HepG2 (cell line): ENCODE results near the gene MTX2. TPM values are rescaled to one million over a fixed set of nuclear protein-coding genes. Genes with fewer than 3 reads are reported as not detected.

Experiments used
- ARNT ChIP-seq: fragments of 450-650 bp; IDR thresholded peaks from 2 replicates; pipeline ENCODE4 v1.6.1; 2017
- GTF3A ChIP-seq: sonication (generic); formaldehyde crosslinking; conservative IDR thresholded peaks from 2 replicates; pipeline ENCODE4 v1.4.0; 2020; ENCODE audit warnings: mild to moderate bottlenecking, missing genetic modification reagents
- JUND ChIP-seq: sonication (generic); formaldehyde crosslinking; IDR thresholded peaks from 2 replicates; pipeline ENCODE4 v1.8.0; 2022; ENCODE audit warnings: mild to moderate bottlenecking, missing genetic modification reagents
- NCOA2 ChIP-seq: sonication (generic); formaldehyde crosslinking; IDR thresholded peaks from 2 replicates; pipeline ENCODE4 v1.8.0; 2022; ENCODE audit warnings: inconsistent platforms
- PLRG1 ChIP-seq: fragments of 450-650 bp; conservative IDR thresholded peaks from 2 replicates; pipeline ENCODE4 v1.6.1; 2016
- POLR2A ChIP-seq, 2 experiments: IDR thresholded peaks; 2 replicates each; pipeline ENCODE4 v1.6.1; 2011; ENCODE audit warnings: low read depth in 2 of 2, low read length in 2 of 2, mild to moderate bottlenecking in 1 of 2, moderate library complexity in 1 of 2; ENCODE audit not compliant: insufficient read depth in 1 of 2
- RFXANK ChIP-seq: IDR thresholded peaks from 2 replicates; pipeline ENCODE4 v1.6.1; 2016
- SYNCRIP ChIP-seq: fragments of 200-400 bp; formaldehyde crosslinking; IDR thresholded peaks from 2 replicates; pipeline ENCODE4 v1.6.1; 2018; ENCODE audit warnings: mild to moderate bottlenecking, low read depth, low read length; ENCODE audit not compliant: insufficient read depth
- ZMAT3 ChIP-seq: sonication (generic); formaldehyde crosslinking; conservative IDR thresholded peaks from 2 replicates; pipeline ENCODE4 v1.7.0; 2021; ENCODE audit warnings: missing genetic modification reagents
- ZNF136 ChIP-seq: sonication (generic); formaldehyde crosslinking; IDR thresholded peaks from 2 replicates; pipeline ENCODE4 v1.8.1; 2022; ENCODE audit warnings: low read depth, mild to moderate bottlenecking, moderate library complexity, missing genetic modification reagents
- ZNF143 ChIP-seq: sonication (generic); formaldehyde crosslinking; IDR thresholded peaks from 2 replicates; pipeline ENCODE4 v1.4.0; 2020; ENCODE audit warnings: missing genetic modification reagents
- ZNF180 ChIP-seq: sonication (generic); formaldehyde crosslinking; IDR thresholded peaks from 2 replicates; pipeline ENCODE4 v1.4.0; 2020; ENCODE audit warnings: low read depth, missing genetic modification reagents, borderline replicate concordance
- ZNF264 ChIP-seq: sonication (generic); formaldehyde crosslinking; IDR thresholded peaks from 2 replicates; pipeline ENCODE4 v1.4.0; 2020; ENCODE audit warnings: missing genetic modification reagents
- ZNF501 ChIP-seq: sonication (generic); formaldehyde crosslinking; IDR thresholded peaks from 2 replicates; pipeline ENCODE4 v1.5.1; 2020; ENCODE audit warnings: mild to moderate bottlenecking, moderate library complexity, missing genetic modification reagents
- ZNF546 ChIP-seq: sonication (generic); formaldehyde crosslinking; conservative IDR thresholded peaks from 2 replicates; pipeline ENCODE4 v1.8.1; 2023; ENCODE audit warnings: mild to moderate bottlenecking, missing genetic modification reagents
- ZNF607 ChIP-seq: sonication (generic); formaldehyde crosslinking; IDR thresholded peaks from 2 replicates; pipeline ENCODE4 v1.5.1; 2020; ENCODE audit warnings: missing genetic modification reagents, mild to moderate bottlenecking, borderline replicate concordance
- ZNF7 ChIP-seq: IDR thresholded peaks from 2 replicates; pipeline ENCODE4 v1.6.1; 2016; ENCODE audit warnings: missing biosample characterization, missing genetic modification reagents
- ZZZ3 ChIP-seq: sonication (generic); formaldehyde crosslinking; IDR thresholded peaks from 2 replicates; pipeline ENCODE4 v1.4.0; 2020; ENCODE audit warnings: missing genetic modification reagents, mild to moderate bottlenecking, borderline replicate concordance
- polyA plus RNA-seq, 8 experiments: library from polyadenylated mRNA; depleted of rRNA in 3 of 8; stranded (reverse) in 7 of 8; unstranded in 1 of 8; fragments of >200 nt; fragmentation: Illumina TruSeq in 4 of 8; extraction: Trizol in 4 of 8; gene quantifications; 2 replicates each; pipeline versions ENCODE4 v1.2.1 to v1.2.3, GENCODE V29; 2011 to 2016; ENCODE audit warnings: low read depth in 4 of 8, missing spikeins in 1 of 8, mixed read lengths in 1 of 8; ENCODE audit not compliant: insufficient read depth in 1 of 8
- total RNA-seq, 5 experiments: library from RNA; depleted of rRNA; stranded (reverse); fragments of >200 nt; fragmentation: Illumina TruSeq; extraction: Trizol; gene quantifications; 2 replicates each; pipeline ENCODE4 v1.2.3, GENCODE V29; 2016; ENCODE audit warnings: low read depth in 1 of 5
- TF ChIP-seq, protein P1 (sequence below): sonication (generic); formaldehyde crosslinking; IDR thresholded peaks from 2 replicates; pipeline ENCODE4 v1.4.0; 2020; ENCODE audit warnings: missing genetic modification reagents, borderline replicate concordance
- TF ChIP-seq, protein P2 (sequence below): sonication (generic); formaldehyde crosslinking; IDR thresholded peaks from 2 replicates; pipeline ENCODE4 v1.9.0; 2021; ENCODE audit warnings: missing genetic modification reagents, mild to moderate bottlenecking, borderline replicate concordance
- TF ChIP-seq, protein P3 (sequence below): sonication (generic); formaldehyde crosslinking; IDR thresholded peaks from 2 replicates; pipeline ENCODE4 v1.5.0; 2020; ENCODE audit warnings: missing genetic modification reagents, mild to moderate bottlenecking, borderline replicate concordance
- TF ChIP-seq, protein P4 (sequence below): sonication (generic); formaldehyde crosslinking; IDR thresholded peaks from 2 replicates; pipeline ENCODE4 v1.8.0; 2022; ENCODE audit warnings: low read depth, missing genetic modification reagents
- TF ChIP-seq, protein P5 (sequence below): sonication (generic); formaldehyde crosslinking; IDR thresholded peaks from 2 replicates; pipeline ENCODE4 v1.4.0; 2020; ENCODE audit warnings: missing genetic modification reagents

The MTX2 gene
- total and polyA plus RNA-seq, 2 of the 13 experiments (the other 11 are each of a cell fraction or from before 2014, with no cell fraction given): 58.1 to 75.7 TPM

GRCh38 chr2:176269319-176270099 lies at the start of gene MTX2 (continued):
- TF ChIP-seq GTF3A (CRISPR knock-in tag) (no peak), ZNF136 (CRISPR knock-in tag) (peak; percentile 88), ARNT (no peak), ZNF143 (CRISPR knock-in tag) (peak; percentile 53; the same call in 1 of the 2 replicates), ZMAT3 (CRISPR knock-in tag) (peak; percentile 96), ZNF180 (CRISPR knock-in tag) (no peak), ZNF501 (CRISPR knock-in tag) (peak; percentile 97), RFXANK (CRISPR knock-in tag) (no peak; the same call in 1 of the 2 replicates), ZNF264 (CRISPR knock-in tag) (peak; percentile 87; the same call in 1 of the 2 replicates), JUND (CRISPR knock-in tag) (no peak), ZNF7 (no peak), ZNF607 (CRISPR knock-in tag) (peak; percentile 98), PLRG1 (no peak), POLR2A (IDR thresholded peaks at IDR 0.05; ENCODE audit: insufficient read depth in 1 of 2, low read depth in 2 of 2, low read length in 2 of 2) (peak; percentile 87 to 96), NCOA2 (peak; percentile 46; the same call in 1 of the 2 replicates), ZZZ3 (CRISPR knock-in tag) (peak; percentile 91; the same call in 1 of the 2 replicates), SYNCRIP (no peak), ZNF546 (CRISPR knock-in tag) (no peak; the same call in 1 of the 2 replicates)
- TF ChIP-seq, protein P1, sequence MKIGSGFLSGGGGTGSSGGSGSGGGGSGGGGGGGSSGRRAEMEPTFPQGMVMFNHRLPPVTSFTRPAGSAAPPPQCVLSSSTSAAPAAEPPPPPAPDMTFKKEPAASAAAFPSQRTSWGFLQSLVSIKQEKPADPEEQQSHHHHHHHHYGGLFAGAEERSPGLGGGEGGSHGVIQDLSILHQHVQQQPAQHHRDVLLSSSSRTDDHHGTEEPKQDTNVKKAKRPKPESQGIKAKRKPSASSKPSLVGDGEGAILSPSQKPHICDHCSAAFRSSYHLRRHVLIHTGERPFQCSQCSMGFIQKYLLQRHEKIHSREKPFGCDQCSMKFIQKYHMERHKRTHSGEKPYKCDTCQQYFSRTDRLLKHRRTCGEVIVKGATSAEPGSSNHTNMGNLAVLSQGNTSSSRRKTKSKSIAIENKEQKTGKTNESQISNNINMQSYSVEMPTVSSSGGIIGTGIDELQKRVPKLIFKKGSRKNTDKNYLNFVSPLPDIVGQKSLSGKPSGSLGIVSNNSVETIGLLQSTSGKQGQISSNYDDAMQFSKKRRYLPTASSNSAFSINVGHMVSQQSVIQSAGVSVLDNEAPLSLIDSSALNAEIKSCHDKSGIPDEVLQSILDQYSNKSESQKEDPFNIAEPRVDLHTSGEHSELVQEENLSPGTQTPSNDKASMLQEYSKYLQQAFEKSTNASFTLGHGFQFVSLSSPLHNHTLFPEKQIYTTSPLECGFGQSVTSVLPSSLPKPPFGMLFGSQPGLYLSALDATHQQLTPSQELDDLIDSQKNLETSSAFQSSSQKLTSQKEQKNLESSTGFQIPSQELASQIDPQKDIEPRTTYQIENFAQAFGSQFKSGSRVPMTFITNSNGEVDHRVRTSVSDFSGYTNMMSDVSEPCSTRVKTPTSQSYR (CRISPR knock-in tag): peak; percentile 57
- TF ChIP-seq, protein P2, sequence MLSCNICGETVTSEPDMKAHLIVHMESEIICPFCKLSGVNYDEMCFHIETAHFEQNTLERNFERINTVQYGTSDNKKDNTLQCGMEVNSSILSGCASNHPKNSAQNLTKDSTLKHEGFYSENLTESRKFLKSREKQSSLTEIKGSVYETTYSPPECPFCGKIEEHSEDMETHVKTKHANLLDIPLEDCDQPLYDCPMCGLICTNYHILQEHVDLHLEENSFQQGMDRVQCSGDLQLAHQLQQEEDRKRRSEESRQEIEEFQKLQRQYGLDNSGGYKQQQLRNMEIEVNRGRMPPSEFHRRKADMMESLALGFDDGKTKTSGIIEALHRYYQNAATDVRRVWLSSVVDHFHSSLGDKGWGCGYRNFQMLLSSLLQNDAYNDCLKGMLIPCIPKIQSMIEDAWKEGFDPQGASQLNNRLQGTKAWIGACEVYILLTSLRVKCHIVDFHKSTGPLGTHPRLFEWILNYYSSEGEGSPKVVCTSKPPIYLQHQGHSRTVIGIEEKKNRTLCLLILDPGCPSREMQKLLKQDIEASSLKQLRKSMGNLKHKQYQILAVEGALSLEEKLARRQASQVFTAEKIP (CRISPR knock-in tag): no peak
- TF ChIP-seq, protein P3, sequence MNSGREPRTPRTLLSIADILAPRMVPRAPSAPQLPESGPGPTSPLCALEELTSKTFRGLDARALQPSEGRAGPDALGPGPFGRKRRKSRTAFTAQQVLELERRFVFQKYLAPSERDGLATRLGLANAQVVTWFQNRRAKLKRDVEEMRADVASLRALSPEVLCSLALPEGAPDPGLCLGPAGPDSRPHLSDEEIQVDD (CRISPR knock-in tag): 0 out of 2 replicates have a peak, but pooled peaks have one; percentile 76
- TF ChIP-seq, protein P4, sequence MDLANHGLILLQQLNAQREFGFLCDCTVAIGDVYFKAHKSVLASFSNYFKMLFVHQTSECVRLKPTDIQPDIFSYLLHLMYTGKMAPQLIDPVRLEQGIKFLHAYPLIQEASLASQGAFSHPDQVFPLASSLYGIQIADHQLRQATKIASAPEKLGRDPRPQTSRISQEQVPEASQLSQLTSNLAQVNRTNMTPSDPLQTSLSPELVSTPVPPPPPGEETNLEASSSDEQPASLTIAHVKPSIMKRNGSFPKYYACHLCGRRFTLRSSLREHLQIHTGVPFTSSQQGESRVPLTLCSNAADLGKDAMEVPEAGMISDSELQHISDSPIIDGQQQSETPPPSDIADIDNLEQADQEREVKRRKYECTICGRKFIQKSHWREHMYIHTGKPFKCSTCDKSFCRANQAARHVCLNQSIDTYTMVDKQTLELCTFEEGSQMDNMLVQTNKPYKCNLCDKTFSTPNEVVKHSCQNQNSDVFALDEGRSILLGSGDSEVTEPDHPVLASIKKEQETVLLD (CRISPR knock-in tag): peak; percentile 88
- TF ChIP-seq, protein P5, sequence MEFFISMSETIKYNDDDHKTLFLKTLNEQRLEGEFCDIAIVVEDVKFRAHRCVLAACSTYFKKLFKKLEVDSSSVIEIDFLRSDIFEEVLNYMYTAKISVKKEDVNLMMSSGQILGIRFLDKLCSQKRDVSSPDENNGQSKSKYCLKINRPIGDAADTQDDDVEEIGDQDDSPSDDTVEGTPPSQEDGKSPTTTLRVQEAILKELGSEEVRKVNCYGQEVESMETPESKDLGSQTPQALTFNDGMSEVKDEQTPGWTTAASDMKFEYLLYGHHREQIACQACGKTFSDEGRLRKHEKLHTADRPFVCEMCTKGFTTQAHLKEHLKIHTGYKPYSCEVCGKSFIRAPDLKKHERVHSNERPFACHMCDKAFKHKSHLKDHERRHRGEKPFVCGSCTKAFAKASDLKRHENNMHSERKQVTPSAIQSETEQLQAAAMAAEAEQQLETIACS: 0 out of 2 replicates have a peak, but pooled peaks have one; percentile 51
